Right lobe of liver (tissue), 6 donors: ENCODE results near the gene SMIM41. TPM values are rescaled to one million over a fixed set of nuclear protein-coding genes. Genes with fewer than 3 reads are reported as not detected.

Experiments
- ATAC-seq, 4 donors: fragments of 200-7000 bp; cut with Tn5 transposase; one replicate each; pipeline ENCODE4 v1.9.1; 2020; ENCODE audit warnings: mild to moderate bottlenecking in 4 of 4, moderate library complexity in 4 of 4
- DNase-seq, 3 donors: peaks; one replicate each; pipeline ENCODE4 v3.0.0-alpha.2; 2020
- H3K27ac ChIP-seq, 3 donors: fragments of 200-600 bp; one replicate each; pipeline ENCODE4 v1.8.0; 2022
- H3K27me3 ChIP-seq, 2 donors: fragments of 200-600 bp; one replicate each; pipeline ENCODE4 v1.8.0; 2022
- H3K36me3 ChIP-seq, 4 donors: fragments of 200-600 bp; sonication (generic) in 1 of 4; one replicate each; pipeline versions ENCODE4 v1.5.1 to v1.8.0; 2017 to 2022; ENCODE audit warnings: control low read depth in 1 of 4
- H3K4me1 ChIP-seq, 4 donors: fragments of 200-600 bp; sonication (generic) in 1 of 4; one replicate each; pipeline versions ENCODE4 v1.5.1 to v1.8.0; 2017 to 2022; ENCODE audit warnings: control low read depth in 1 of 4
- H3K4me3 ChIP-seq, 3 donors: fragments of 200-600 bp; one replicate each; pipeline ENCODE4 v1.8.0; 2022
- H3K9me3 ChIP-seq, 4 donors: fragments of 200-600 bp; sonication (generic) in 1 of 4; one replicate each; pipeline versions ENCODE4 v1.5.1 to v1.8.0; 2017 to 2022; ENCODE audit warnings: control low read depth in 1 of 4
- CTCF ChIP-seq, 4 donors: fragments of 200-600 bp in 3 of 4; fragments of 450-650 bp in 1 of 4; IDR thresholded peaks; one replicate each; pipeline versions ENCODE4 v1.5.1 to v1.8.0; 2016 to 2022; ENCODE audit warnings: antibody characterized with exemption in 4 of 4, mild to moderate bottlenecking in 2 of 4
- POLR2A ChIP-seq: fragments of 450-650 bp; IDR thresholded peaks from one replicate; pipeline ENCODE4 v1.6.1; 2017; ENCODE audit warnings: antibody characterized with exemption, mild to moderate bottlenecking
- WGBS: methylation state at CpG from one replicate; pipeline ENCODE4 v1.1.6; 2018; ENCODE audit warnings: low coverage, low lambda C conversion rate; ENCODE audit not compliant: insufficient coverage; ENCODE audit errors: missing lambda C conversion rate; 5-methylcytosine and 5-hydroxymethylcytosine counted together
- intact Hi-C, 2 donors: fragments of 100-400 bp; cut with DNase I; formaldehyde crosslinking; loops; one replicate each; pipeline versions ENCODE4 v1.11.2 to v1.14.1; 2022
- total RNA-seq, 6 experiments: library from RNA; depleted of rRNA in 2 of 6; stranded (reverse); fragments of >200 nt in 2 of 6; fragmentation: NEBNext Ultra II Directional in 3 of 6; extraction: Animal tissue kit (Norgen Biotek cat#: 25700) in 3 of 6; gene quantifications; one replicate each; pipeline versions ENCODE4 v1.1.0 to v1.2.4, GENCODE V29; 2016 to 2023
- donor health status: DM: no; HTN: yes; CAD: no.
- donor health status: DM: no; HTN: no; CAD: no.
- donor health status: DM: no; HTN: no; CAD: no.
- donor health status: DM: no; HTN: yes; CAD: no.
- donor health status: DM: no; HTN: yes; CAD: no.

SMIM41 gene
- total RNA-seq, 6 experiments from 2014 or later = not detected

GRCh38 chr12:52052468-52053186 lies 26.9 kb upstream of the SMIM41 start:
- Histone ChIP-seq H3K27me3 (no peaks in the 10 kb centered on the region), H3K4me1 (peaks cover 0 to 14% (median 7%) of the 10 kb centered on the region in 4 donors), H3K27ac (peak overlapping the region in 1 of 3 donors; percentile 8), H3K36me3 (no peaks in the 10 kb centered on the region), H3K9me3 (no peaks in the 10 kb centered on the region), H3K4me3 (peak overlapping the region in 1 of 3 donors; percentile 9)
- intact Hi-C loops = no loop called here
- no peak for TF ChIP-seq POLR2A
- TF ChIP-seq CTCF (IDR thresholded peaks at IDR 0.05) = no peak
- 73% methylated on average over 5 of the region's 7 CpGs for WGBS
- ATAC-seq = no peak
- DNase-seq = no peak

GRCh38 chr12:52053536-52054209 lies 25.8 kb upstream of the SMIM41 start:
- Histone ChIP-seq H3K27me3 (no peaks in the 10 kb centered on the region), H3K4me3 (no peak overlapping the region), H3K36me3 (no peaks in the 10 kb centered on the region), H3K4me1 (peaks cover 0 to 14% (median 7%) of the 10 kb centered on the region in 4 donors), H3K9me3 (no peaks in the 10 kb centered on the region), H3K27ac (no peak overlapping the region)
- ATAC-seq (no peak), DNase-seq (no peak)
- WGBS = 85% methylated on average over 5 of the region's 9 CpGs
- TF ChIP-seq CTCF (IDR thresholded peaks at IDR 0.05) = no peak
- TF ChIP-seq POLR2A = no peak
- intact Hi-C loops = no loop called here

- Histone ChIP-seq H3K4me3 (no peak overlapping the region), H3K4me1 (peaks cover 0 to 14% (median 7%) of the 10 kb centered on the region in 4 donors), H3K9me3 (no peaks in the 10 kb centered on the region), H3K27me3 (no peaks in the 10 kb centered on the region), H3K36me3 (no peaks in the 10 kb centered on the region), H3K27ac (no peak overlapping the region)
- 97% methylated on average over 12 of the region's 21 CpGs for WGBS
- TF ChIP-seq CTCF (IDR thresholded peaks at IDR 0.05) = no peak
- TF ChIP-seq POLR2A = no peak
- intact Hi-C loops = no loop called here
- ATAC-seq = no peak
- peak in 1 of 3 donors; percentile 58 for DNase-seq
These were observed 25.2 kb upstream of the SMIM41 start for GRCh38 chr12:52054231-52054832.

- no peaks in the 10 kb centered on the region for H3K9me3 ChIP-seq
- 90% methylated on average over 6 of the region's 21 CpGs for WGBS
- peaks cover 0 to 12% (median 6%) of the 10 kb centered on the region in 4 donors for H3K4me1 ChIP-seq
- no peak for ATAC-seq
- peak in 1 of 3 donors; percentile 58 for DNase-seq
- H3K27me3 ChIP-seq = no peaks in the 10 kb centered on the region
- TF ChIP-seq POLR2A = no peak
- no peak for TF ChIP-seq CTCF (IDR thresholded peaks at IDR 0.05)
- no peaks in the 10 kb centered on the region for H3K36me3 ChIP-seq
- no peak overlapping the region for H3K4me3 ChIP-seq
- intact Hi-C loops = no loop called here
- H3K27ac ChIP-seq = no peak overlapping the region
These were observed 24.4 kb upstream of the SMIM41 start for GRCh38 chr12:52054833-52055730.
